GM21423 (cell line): ENCODE measurements around the gene CDKN1A.

Experiments
- ATAC-seq: cut with Tn5 transposase; IDR thresholded peaks from one replicate; pipeline ENCODE4 v1.9.1; 2021; ENCODE audit warnings: mild to moderate bottlenecking, moderate library complexity; ENCODE audit not compliant: unreplicated experiment

CDKN1A gene

DNA sequence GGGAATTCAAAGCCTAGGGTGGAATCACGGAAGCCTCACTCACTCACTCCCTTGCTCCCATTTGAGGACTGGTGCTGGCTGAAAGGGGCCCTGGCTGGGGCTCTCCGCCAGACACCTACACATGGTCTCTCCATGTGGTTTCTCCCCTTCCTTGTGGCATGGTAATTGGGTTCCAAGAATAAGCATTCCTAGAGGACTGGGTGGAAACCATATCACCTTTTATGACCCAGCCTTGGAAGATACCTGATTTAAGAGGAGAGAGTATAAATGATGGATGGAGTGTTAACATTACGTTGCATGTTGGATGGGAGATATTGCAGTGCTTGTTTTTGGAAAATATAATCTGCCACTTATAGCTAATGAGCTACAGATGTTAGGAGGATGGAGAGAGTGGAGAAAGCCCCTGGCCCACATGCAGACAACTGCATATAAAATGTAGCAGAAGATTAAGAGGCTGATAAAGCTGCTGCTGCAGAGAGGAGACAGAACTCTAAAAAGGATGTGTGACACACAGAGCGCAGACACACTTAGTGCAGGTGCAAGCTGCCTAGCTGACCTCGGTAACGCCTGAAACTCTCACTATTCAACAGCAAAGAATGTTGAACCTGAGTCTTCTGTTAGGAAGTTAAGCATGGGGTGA, 23.3 kb upstream of the CDKN1A start:
- no peak for ATAC-seq

DNA sequence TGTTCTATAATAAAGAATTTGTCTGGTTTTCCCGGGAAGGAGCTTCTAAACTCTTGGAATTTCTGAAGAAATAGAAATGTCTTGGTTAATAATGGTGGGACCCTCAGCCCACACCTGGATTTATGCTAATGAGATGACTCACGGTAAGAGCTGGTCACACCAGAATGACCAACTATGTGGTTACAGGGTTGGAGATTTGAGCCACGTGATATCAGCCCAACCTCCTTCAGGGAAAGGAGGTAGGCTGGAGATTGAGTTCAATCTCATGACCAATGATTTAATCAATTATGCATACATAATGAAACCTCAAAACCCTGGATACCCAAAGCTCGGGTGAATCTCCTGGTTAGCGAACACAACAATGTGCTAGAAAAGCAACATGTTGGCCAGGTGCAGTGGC, 22.1 kb upstream of the CDKN1A start:
- ATAC-seq = no peak

DNA sequence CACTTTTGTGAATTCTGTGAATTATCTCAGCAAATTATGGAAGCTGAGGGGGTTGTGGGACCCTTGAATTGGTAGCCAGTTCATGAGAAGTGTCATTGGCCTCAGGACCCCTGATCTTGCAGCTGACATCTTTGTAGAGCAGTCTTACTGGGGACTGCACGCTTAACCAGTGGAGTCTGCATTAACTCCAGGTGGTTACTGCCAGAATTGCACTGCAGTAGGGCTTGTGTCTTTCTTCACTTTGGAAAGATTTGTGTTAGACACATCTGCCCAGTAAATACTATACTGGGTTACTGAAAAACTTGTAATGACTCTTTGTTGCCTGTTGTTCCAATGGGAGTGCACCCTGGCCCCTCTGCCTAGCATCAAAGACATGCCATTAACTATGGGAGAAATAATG, 21.2 kb upstream of the CDKN1A start:
- ATAC-seq = no peak

DNA sequence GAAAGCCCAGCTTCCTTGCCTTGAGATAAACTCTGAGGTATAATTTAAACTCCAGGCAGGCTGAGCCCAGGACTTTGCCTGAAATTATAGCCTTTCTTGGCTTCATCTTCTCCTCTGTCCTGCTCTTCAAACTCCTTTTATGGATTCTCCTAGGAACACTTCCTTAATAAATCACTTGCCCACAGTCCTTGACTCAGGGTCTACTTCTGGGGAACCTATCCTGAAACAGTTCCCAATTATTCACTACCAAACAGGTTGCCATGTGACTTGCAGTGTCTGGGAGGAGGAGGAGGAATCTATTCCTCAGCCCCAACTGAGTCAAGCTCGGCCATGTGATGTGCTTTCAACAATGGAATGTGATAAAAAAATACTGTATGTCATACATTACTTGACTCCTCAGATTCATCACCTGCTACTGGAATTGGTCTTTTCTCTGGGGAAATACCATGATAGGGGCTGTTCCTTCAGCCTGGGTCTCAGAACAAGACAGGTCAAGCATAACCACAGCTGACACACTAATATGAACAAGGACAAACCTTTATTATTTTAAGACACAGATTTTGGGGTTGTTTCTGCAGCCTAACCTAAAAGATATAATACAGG, 20.5 kb upstream of the CDKN1A start:
- no peak for ATAC-seq

DNA sequence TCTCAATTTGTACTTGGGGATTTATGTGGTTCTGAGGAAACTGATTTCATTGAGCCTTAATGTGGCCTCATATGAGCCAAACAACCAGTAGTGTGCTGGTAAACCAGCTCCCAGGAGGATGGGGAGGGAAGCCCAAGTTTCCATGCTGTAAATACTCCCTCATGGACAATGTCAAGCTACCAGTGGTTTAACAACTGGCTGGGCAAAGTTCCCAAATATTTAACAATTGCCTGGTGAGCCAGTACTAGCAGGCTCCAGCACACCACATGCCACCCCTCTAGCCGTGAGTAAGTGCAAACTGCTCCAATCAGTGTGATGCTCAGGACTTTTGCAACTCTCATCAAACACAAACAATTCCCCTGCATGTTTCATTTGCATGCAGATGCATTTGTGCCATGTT, 19.2 kb upstream of the CDKN1A start:
- ATAC-seq = no peak

DNA sequence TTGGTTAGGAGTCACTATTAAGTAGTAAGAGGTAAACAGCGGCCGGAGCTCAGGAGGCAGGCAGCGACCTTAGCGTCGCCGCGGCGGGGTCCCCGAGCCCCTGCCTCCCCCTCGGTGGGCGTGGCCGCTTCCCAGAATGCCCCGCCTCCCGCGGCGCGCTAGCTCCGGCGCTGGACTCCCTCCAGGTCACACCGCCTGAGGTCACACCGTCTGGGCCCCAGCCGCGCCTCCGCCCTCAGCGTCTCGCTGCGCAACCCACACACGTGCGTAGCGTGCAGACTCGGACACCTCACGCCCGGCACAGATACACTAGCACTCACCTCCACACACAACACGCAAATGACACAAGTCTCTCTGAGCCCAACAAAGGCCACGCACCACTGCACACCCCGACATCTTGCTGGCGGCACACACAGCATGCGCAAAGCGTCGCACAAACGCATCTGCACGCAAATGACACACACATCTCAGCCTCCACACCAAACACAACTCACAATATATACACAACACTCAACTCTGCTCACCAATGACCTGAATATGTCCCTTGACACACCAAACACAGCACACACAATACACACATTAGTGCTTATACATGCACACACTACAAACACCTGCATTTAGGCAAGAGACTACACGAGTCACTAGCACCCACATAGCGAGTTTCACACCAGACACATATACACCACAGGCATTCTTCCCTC, 17.6 kb upstream of the CDKN1A start:
- no peak for ATAC-seq

DNA sequence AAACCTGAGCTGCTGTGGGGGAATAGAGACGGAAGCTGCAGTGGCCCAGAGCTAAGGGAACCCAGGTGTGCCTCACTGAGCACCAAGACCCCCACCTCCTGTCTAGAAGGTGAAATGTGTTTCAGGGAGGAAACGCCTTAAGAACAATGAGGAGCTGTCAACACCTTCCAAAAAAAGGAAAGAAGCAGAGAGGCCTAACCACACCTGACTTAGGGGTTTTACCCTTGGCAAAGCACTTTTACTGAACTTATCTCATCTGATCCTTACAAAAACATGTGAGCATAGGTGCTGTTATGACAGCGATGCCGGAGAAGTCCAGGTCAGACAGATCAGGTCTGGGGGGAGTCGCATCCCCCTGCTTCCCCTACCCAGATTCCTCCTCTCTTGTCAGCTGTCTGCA, 16.1 kb upstream of the CDKN1A start:
- ATAC-seq = no peak

DNA sequence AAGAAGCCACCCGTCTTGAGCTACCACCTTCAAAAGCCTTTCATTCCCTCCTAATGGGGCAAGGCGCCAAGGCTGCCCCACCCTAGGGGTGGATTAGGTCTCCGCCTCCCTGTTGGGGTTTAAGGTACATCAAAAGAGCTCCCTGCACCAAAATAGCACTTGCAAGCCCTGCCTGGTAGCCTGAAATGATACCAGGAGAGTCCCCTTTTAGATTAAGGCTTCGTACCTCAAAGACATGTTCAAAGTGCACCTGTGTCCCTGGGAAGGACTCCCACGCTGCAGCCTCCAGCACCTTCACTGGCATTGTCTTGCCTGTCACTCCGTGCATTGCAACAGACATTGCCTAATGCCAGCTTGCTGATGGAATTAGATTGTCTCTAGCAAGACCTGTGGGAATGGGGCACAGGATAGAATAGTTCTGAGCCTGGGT, 15.7 kb upstream of the CDKN1A start:
- no peak for ATAC-seq

DNA sequence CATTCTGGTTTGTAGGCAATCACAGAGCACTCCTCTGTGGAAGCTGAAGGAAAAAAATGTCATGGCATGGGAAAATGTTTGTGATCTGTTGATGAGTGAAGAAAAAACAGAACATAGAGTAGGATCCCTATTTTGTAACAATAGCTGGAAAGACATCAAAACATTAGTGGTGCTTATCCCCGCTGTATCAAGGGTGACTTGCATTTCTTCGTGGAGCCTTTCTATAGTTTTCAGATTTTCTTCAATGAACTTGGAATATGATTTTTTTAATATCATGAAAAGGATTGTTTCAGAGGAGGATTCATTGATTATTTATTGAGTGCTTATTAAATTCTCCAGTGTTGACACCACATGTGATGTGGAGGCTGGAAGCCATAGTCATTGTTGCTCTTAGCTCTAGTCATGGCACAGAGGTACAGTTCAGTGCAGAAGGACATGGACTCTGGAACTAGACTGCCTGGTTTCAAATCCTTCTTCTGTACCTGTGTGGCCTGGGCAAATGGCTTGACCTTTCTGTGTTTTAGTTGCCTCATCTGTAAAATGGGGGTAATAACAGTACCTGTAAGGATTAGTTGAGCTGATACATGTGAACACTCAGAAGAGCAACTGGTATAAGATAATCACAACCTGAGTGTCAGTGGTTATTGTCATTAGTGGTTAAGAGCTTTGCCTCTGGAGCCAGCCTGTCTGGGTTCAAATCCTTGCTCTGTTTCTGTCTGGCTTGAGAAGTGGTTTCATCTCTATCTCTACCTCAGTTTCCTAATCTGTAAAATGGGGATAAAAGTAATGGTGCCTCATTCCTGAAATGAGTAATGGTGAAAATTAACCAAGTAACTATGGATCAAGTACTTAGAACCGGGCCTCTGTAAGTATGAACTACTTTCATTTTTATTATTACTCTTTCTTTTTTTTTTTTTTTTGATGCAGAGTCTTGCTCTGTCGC, 14.7 kb upstream of the CDKN1A start:
- ATAC-seq = no peak

DNA sequence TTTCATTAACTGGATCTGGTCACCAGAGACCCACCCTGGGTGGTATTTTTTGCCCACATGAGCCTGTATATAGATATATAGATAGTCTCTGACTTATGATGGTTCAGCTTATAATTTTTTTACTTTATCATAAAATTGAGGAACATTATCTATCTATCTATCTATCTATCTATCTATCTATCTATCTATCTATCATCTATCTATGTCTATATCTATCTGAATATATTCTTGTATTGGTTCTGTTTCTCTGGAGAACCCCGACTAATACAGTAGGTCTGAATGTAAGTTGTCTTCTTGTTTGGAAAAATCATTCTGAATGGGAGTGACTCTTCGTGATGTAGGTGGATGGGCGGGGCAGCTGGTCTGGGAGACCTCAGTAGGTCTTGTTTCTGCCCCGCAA, 13.3 kb upstream of the CDKN1A start:
- ATAC-seq = no peak

DNA sequence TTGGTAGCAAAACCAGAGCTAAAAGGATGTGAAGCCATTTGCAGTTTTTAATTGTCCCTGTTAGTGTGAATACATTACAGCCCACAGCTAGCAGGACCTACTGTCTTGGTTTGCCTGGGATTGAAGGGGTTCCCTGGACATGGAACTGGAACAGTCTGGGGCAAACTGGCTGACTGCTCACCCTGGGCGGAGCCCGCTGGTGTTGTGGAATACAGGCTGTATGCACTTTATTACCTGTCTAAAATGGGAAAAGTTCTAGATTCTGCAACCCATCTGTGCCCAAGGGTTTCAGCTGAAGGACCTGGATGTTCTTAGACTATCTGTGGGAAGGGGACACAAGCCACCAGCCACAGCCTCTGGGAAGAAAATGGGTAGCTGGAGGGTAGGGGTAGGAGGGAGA, 12.2 kb upstream of the CDKN1A start:
- ATAC-seq = no peak

DNA sequence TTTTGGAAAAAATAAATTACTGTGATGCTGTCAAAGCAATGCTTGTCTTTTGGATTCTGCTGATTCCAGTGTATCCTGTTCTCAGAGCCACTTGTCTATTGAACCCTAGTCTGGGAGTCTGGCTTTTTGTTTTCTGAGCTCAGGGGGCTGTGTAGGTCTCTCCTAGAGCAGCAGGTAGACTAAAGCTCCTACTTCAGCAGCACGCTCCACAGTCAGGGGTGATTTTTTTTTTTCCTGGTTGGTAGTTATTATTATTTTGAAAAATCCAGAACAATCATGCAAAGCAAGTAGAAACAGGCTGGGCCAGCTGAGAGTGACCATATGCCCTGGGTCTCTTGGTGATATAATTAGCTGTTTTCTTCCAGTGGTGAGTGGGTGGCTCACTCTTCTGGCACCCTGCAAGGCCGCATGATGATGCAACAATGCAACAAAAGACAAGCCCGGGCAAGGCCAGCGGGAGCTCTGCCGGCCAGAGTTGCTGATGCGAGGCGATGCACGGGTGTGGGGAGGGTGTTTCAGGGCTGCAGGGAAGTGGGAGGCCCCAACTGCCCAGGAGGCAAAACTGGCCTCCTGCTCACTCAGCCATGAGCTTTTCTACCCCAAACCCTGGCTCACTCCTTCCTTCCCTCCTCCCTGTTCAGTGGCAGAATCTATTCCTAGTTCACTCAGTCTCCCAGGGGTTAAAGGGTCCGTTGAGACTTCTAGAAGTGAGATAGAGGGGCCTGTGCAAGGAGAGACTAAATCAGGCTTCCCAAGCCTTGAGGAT, 11.5 kb upstream of the CDKN1A start:
- ATAC-seq = peak; percentile 58

DNA sequence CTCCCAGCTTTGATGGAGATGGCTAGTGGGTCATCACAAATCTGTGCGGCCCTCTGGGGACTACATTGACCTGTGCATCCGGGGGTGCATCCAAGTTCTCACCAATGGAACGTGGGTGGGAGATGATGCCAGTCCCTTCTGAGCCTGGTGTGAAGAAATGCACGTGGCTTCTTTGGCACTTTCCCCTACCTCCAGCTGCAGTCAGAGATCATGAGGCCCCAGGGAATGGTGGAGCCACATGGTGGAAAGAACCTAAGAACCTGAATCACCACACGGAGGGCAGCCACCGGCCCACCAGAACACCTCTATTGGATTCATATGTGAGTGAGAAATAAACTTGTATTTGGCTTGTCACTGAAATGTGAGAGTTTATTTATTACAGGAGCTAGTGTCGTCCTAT, 9.9 kb upstream of the CDKN1A start:
- ATAC-seq = no peak

DNA sequence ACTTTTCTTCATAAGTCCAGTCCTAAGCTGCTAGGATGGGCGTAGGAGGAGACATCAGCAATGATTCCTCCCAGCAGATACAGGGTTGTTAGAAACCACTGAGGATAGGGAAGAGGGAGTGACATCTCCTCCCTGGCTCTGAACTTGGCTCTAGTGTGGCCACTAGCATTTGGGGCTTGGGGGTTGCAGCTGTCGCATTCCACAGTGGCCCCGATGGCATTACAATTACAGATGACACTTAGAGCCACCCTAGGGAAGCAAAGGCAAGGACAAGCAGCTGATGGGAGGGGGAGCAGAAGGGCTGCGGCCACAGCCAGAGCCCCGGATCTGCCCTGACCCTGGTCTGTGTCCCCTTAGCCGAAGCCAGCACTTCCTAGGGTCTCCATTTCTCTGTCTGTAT, 9.5 kb upstream of the CDKN1A start:
- no peak for ATAC-seq

DNA sequence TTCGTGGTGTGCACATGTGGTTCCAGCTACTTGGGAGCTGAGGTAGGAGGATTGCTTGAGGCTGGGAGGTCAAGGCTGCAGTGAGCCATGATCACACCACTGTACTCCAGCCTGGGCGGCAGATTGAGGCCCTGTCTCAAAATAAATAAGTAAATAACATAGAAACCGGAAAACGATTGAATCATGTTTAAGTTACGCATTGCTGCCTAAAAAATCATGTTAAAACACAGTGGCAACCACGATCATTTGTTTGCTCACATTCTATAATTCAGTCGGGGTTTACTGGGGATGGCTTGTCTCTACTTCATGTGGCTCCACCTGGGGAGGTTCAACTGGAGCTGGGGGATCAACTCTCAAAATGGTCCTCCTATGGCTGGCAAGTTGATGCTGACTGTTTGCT, 8.2 kb upstream of the CDKN1A start:
- ATAC-seq = no peak

DNA sequence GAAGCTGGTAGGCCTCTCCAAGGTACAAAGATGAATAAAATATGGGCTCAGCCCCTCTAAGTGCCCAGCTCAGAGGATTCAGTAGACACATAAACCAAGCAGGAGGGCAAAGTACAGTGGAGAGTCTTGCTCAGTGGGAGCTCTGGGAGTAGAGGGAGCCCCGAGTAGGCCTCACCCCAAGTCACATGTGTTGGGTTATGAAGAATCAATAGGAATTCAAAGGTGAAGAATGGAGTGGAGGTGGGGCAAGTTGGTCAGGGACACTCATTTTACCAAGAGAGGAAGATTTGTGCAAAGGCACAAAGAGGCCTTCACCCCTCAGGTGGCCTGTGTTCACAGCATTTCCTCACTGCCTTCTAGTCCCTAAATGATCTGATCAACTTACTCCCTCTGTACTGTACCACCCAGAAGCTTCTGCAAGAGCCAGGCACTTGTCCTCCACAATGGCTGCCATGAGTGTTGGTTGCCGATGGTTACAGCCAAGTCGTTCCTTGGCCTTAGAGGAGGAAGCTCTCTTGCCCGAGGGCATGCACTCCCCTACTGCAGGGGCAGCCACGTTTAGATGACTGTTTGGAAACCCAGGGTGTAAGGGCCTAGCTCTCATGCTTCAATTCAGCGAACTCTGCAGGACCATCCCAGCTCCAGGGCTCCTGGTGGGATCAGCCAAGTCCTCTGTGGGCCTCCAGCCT, 6.7 kb upstream of the CDKN1A start:
- ATAC-seq = no peak

DNA sequence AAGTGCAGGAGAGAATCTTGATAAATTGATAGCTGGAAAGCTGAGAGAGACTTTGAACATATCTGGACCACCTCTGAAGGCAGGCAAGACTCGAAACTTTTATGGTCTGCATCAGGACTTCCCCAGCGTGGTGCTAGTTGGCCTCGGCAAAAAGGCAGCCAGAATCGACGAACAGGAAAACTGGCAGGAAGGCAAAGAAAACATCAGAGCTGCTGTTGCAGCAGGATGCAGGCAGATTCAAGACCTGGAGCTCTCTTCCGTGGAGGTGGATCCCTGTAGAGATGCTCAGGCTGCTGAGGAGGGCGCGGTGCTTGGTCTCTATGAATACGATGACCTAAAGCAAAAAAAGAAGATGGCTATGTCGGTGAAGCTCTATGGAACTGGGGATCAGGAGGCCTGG, 4.6 kb upstream of the CDKN1A start:
- ATAC-seq = no peak

DNA sequence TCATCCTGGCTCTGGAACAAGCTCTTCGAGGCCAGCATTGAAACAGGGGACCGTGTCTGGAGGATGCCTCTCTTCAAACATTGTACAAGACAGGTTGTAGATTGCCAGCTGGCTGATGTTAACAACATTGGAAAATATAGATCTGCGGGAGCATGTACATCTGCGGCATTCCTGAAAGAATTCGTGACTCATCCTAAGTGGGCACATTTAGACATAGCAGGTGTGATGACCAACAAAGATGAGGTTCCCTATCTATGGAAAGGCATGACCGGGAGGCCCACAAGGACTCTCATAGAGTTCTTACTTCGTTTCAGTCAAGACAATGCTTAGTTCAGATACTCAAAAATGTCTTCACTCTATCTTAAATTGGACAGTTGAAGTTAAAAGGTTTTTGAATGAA, 3.6 kb upstream of the CDKN1A start:
- ATAC-seq = no peak

DNA sequence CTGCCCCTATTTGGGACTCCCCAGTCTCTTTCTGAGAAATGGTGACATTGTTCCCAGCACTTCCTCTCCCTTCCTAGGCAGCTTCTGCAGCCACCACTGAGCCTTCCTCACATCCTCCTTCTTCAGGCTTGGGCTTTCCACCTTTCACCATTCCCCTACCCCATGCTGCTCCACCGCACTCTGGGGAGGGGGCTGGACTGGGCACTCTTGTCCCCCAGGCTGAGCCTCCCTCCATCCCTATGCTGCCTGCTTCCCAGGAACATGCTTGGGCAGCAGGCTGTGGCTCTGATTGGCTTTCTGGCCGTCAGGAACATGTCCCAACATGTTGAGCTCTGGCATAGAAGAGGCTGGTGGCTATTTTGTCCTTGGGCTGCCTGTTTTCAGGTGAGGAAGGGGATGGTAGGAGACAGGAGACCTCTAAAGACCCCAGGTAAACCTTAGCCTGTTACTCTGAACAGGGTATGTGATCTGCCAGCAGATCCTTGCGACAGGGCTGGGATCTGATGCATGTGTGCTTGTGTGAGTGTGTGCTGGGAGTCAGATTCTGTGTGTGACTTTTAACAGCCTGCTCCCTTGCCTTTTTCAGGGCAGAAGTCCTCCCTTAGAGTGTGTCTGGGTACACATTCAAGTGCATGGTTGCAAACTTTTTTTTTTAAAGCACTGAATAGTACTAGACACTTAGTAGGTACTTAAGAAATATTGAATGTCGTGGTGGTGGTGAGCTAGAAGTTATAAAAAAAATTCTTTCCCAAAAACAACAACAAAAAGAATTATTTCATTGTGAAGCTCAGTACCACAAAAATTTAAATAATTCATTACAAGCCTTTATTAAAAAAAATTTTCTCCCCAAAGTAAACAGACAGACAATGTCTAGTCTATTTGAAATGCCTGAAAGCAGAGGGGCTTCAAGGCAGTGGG, 2.1 kb upstream of the CDKN1A start:
- ATAC-seq = no peak
